ENCODE measurements around the gene PI16.

DNA sequence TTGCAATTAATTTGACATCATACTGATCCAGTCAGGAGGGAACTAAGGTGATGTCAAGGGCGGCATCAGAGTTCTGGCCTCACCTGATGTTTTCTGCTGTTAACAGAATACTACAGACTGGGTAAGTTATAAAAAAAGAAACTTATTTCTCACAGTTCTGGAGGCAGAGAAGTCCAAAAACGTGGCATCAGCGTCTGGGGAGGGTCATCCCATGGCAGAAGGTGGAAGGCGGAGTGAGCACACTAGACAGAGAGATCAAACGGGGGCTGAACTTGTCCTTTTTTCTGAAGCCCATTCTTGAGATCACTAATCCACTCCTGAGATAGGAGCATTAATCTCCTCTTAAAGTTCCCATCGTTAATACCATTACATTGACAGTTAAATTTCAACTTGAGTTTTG lies 34.7 kb downstream of the PI16 start:
- TF ChIP-seq FOSL2 (IDR thresholded peaks at IDR 0.05; ENCODE audit: borderline replicate concordance, low read depth) (no peak), MEF2A (IDR thresholded peaks at IDR 0.05; ENCODE audit: borderline replicate concordance, low read depth) (no peak), EP300 (IDR thresholded peaks at IDR 0.05; ENCODE audit: borderline replicate concordance in 1 of 2, low read depth in 1 of 2, low read length in 1 of 2) (no peak), TAF1 (IDR thresholded peaks at IDR 0.05; ENCODE audit: borderline replicate concordance, low read depth, low read length) (no peak), RAD21 (IDR thresholded peaks at IDR 0.05; ENCODE audit: low read length) (no peak), MAX (IDR thresholded peaks at IDR 0.05; ENCODE audit: low read depth) (no peak), SMC3 (IDR thresholded peaks at IDR 0.05; ENCODE audit: low read depth, low read length) (no peak)
- TF ChIP-seq, protein P1, sequence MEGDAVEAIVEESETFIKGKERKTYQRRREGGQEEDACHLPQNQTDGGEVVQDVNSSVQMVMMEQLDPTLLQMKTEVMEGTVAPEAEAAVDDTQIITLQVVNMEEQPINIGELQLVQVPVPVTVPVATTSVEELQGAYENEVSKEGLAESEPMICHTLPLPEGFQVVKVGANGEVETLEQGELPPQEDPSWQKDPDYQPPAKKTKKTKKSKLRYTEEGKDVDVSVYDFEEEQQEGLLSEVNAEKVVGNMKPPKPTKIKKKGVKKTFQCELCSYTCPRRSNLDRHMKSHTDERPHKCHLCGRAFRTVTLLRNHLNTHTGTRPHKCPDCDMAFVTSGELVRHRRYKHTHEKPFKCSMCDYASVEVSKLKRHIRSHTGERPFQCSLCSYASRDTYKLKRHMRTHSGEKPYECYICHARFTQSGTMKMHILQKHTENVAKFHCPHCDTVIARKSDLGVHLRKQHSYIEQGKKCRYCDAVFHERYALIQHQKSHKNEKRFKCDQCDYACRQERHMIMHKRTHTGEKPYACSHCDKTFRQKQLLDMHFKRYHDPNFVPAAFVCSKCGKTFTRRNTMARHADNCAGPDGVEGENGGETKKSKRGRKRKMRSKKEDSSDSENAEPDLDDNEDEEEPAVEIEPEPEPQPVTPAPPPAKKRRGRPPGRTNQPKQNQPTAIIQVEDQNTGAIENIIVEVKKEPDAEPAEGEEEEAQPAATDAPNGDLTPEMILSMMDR (IDR thresholded peaks at IDR 0.05) = no peak
- TF ChIP-seq, protein P2, sequence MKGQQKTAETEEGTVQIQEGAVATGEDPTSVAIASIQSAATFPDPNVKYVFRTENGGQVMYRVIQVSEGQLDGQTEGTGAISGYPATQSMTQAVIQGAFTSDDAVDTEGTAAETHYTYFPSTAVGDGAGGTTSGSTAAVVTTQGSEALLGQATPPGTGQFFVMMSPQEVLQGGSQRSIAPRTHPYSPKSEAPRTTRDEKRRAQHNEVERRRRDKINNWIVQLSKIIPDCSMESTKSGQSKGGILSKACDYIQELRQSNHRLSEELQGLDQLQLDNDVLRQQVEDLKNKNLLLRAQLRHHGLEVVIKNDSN (IDR thresholded peaks at IDR 0.05; ENCODE audit: borderline replicate concordance, low read depth) = no peak
